K562 (cell line): ENCODE measurements around the gene CDRT4. TPM values are rescaled to one million over a fixed set of nuclear protein-coding genes. Genes with fewer than 3 reads are reported as not detected.
A peak's percentile ranks its signal among the peaks of the same experiment; 100 is the strongest.

Experiments used
- ARID1B ChIP-seq: fragments of 450-650 bp; IDR thresholded peaks from 2 replicates; pipeline ENCODE4 v1.6.1; 2016; ENCODE audit warnings: antibody characterized with exemption, mild to moderate bottlenecking, inconsistent platforms
- ASH1L ChIP-seq: fragments of 450-650 bp; IDR thresholded peaks from 2 replicates; pipeline ENCODE4 v1.6.1; 2018; ENCODE audit warnings: borderline replicate concordance, mild to moderate bottlenecking, low read depth; ENCODE audit not compliant: partially characterized antibody
- BRF1 ChIP-seq: IDR thresholded peaks from 3 replicates; pipeline ENCODE4 v1.6.1; 2011; ENCODE audit warnings: borderline replicate concordance, mild to moderate bottlenecking; ENCODE audit not compliant: insufficient read length; ENCODE audit errors: extremely low read depth
- CBX8 ChIP-seq: fragments of 200-600 bp; sonication (generic); IDR thresholded peaks from 2 replicates; pipeline ENCODE4 v1.6.1; 2012; ENCODE audit warnings: borderline replicate concordance, mixed run types, low read depth, mild to moderate bottlenecking, moderate library complexity, mixed read lengths, low read length, control low read depth, inconsistent platforms; ENCODE audit not compliant: poor library complexity, severe bottlenecking; ENCODE audit errors: extremely low read depth
- DNMT1 ChIP-seq: fragments of 450-650 bp; IDR thresholded peaks from 2 replicates; pipeline ENCODE4 v1.6.1; 2016; ENCODE audit warnings: antibody characterized with exemption, mild to moderate bottlenecking
- KLF10 ChIP-seq: fragments of 250-450 bp; sonication (Bioruptor Pico); IDR thresholded peaks from 2 replicates; pipeline ENCODE4 v1.6.1; 2021; ENCODE audit warnings: matching md5 sums
- MTA1 ChIP-seq: fragments of 450-650 bp; IDR thresholded peaks from 2 replicates; pipeline ENCODE4 v1.6.1; 2017; ENCODE audit warnings: borderline replicate concordance
- MTF1 ChIP-seq: fragments of 250-450 bp; sonication (Bioruptor Pico); IDR thresholded peaks from 2 replicates; pipeline ENCODE4 v1.9.0; 2021; ENCODE audit warnings: moderate library complexity, mild to moderate bottlenecking, inconsistent platforms, borderline replicate concordance
- PTBP1 ChIP-seq: fragments of 200-400 bp; formaldehyde crosslinking; IDR thresholded peaks from 2 replicates; pipeline ENCODE4 v1.6.1; 2017; ENCODE audit warnings: low read depth, low read length
- SIN3B ChIP-seq: fragments of 450-650 bp; IDR thresholded peaks from 2 replicates; pipeline ENCODE4 v1.6.1; 2017; ENCODE audit warnings: low read depth, mild to moderate bottlenecking, moderate library complexity
- SRF ChIP-seq, 2 experiments: fragments of 250-450, 450-650 bp in 1 of 2; sonication (Bioruptor Pico) in 1 of 2; sonication (generic) in 1 of 2; formaldehyde crosslinking; IDR thresholded peaks; 2 replicates each; pipeline versions ENCODE4 v1.5.0 to v1.5.1; 2020 to 2022; ENCODE audit warnings: mild to moderate bottlenecking in 1 of 2, missing genetic modification reagents in 1 of 2
- SUPT5H ChIP-seq: fragments of 450-650 bp; IDR thresholded peaks from 2 replicates; pipeline ENCODE4 v1.6.1; 2016
- ZNF584 ChIP-seq: fragments of 200-800 bp; sonication (Bioruptor generic); IDR thresholded peaks from 2 replicates; pipeline ENCODE4 v1.6.1; 2016; ENCODE audit warnings: low read depth, mild to moderate bottlenecking, missing genetic modification characterization, missing compliant biosample characterization
- ZSCAN32 ChIP-seq: fragments of 450-650 bp; formaldehyde crosslinking; IDR thresholded peaks from 2 replicates; pipeline ENCODE4 v1.4.0; 2020; ENCODE audit warnings: mild to moderate bottlenecking, moderate library complexity
- polyA plus RNA-seq, 8 experiments: library from polyadenylated mRNA; depleted of rRNA in 4 of 8; stranded (reverse) in 5 of 8; unstranded in 3 of 8; fragments of >200 nt; fragmentation: Nextera tagmentation in 2 of 8; fragmentation: Illumina TruSeq in 1 of 8; extraction: Ambion mirVana in 2 of 8; extraction: Trizol in 1 of 8; gene quantifications; 2 replicates each; pipeline versions ENCODE4 v1.2.1 to v1.2.3, GENCODE V29; 2011 to 2014; ENCODE audit warnings: inconsistent platforms in 1 of 8, missing spikeins in 1 of 8
- total RNA-seq, 7 experiments: library from RNA; depleted of rRNA in 6 of 7; stranded (reverse); fragments of >200 nt in 6 of 7; fragmentation: Illumina TruSeq in 2 of 7; extraction: Trizol in 2 of 7; gene quantifications; 2 replicates each; pipeline versions ENCODE4 v1.2.1 to v1.2.3, GENCODE V29; 2011 to 2021; ENCODE audit warnings: low replicate concordance in 1 of 7
- TF ChIP-seq, protein P1 (sequence below): fragments of 250-450 bp; sonication (Bioruptor Pico); IDR thresholded peaks from 2 replicates; pipeline ENCODE4 v1.9.0; 2021; ENCODE audit warnings: mild to moderate bottlenecking, inconsistent platforms
- TF ChIP-seq, protein P2 (sequence below): IDR thresholded peaks from 3 replicates; pipeline ENCODE4 v1.6.1; 2011; ENCODE audit warnings: borderline replicate concordance, mild to moderate bottlenecking; ENCODE audit not compliant: insufficient read length, insufficient read depth
- TF ChIP-seq, protein P3 (sequence below): fragments of 250-450 bp; sonication (Bioruptor Pico); IDR thresholded peaks from 2 replicates; pipeline ENCODE4 v1.5.1; 2021; ENCODE audit warnings: mild to moderate bottlenecking
- TF ChIP-seq, protein P4 (sequence below): fragments of 250-450 bp; sonication (Bioruptor Pico); IDR thresholded peaks from 2 replicates; pipeline ENCODE4 v1.8.0; 2021; ENCODE audit warnings: borderline replicate concordance, mild to moderate bottlenecking, moderate library complexity; ENCODE audit not compliant: poor library complexity, severe bottlenecking
- TF ChIP-seq, protein P5 (sequence below): sonication (generic); formaldehyde crosslinking; IDR thresholded peaks from 2 replicates; pipeline ENCODE4 v1.9.0; 2022; ENCODE audit warnings: mild to moderate bottlenecking, missing genetic modification reagents

Gene CDRT4
- total and polyA plus RNA-seq, 9 of the 15 experiments (the other 6 are each of a cell fraction or from before 2014, with no cell fraction given), result 1.7 to 6.4 (median 3.5) TPM

DNA sequence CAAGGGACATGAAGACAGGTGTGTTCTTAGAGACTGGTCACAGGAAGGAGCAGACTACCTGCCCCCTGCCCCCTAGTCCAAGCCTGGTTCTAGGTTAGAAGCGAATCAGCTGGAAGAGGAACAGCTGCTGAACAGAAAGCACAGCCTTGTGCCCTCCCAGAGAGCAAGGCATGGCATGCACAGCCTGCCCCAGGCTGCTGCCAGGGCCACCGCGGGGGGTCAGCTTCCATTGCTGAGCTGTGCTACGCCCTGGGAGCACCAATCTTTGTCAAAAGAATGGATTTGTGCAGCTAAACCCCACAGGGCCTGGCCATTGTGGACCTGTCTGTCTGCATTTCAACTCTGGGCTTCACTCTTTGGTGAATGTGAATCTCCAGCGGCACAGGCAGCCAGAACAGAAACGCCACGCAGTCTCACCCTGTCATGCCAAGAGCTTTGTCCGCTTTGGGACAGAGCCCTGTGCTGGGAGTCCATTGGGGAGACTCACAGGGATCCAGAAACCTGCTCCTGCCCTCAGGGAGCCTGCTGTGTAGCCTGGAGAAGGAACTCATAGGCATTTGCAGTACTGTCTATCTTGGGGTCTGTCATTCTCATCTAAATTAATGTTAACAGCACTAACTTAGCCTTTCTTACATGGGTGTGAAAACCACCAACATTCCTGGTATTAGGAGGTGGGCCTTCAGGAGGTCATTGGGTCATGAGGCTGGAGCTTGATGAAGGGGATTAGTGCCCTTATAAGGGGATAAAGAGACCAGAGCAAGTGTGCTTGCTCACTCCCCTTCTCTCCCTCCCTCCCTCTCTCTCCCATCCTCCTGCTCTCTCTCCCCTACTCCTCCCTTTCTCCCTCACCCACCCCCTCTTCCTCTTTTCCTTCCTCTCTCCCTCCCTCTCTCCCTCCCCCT lies 25.6 kb upstream of the CDRT4 start (continued):
- TF ChIP-seq, protein P1, sequence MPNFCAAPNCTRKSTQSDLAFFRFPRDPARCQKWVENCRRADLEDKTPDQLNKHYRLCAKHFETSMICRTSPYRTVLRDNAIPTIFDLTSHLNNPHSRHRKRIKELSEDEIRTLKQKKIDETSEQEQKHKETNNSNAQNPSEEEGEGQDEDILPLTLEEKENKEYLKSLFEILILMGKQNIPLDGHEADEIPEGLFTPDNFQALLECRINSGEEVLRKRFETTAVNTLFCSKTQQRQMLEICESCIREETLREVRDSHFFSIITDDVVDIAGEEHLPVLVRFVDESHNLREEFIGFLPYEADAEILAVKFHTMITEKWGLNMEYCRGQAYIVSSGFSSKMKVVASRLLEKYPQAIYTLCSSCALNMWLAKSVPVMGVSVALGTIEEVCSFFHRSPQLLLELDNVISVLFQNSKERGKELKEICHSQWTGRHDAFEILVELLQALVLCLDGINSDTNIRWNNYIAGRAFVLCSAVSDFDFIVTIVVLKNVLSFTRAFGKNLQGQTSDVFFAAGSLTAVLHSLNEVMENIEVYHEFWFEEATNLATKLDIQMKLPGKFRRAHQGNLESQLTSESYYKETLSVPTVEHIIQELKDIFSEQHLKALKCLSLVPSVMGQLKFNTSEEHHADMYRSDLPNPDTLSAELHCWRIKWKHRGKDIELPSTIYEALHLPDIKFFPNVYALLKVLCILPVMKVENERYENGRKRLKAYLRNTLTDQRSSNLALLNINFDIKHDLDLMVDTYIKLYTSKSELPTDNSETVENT (CRISPR knock-in tag), result no peak
- no peak for TF ChIP-seq ARID1B
- TF ChIP-seq KLF10 (CRISPR knock-in tag), result no peak
- TF ChIP-seq ASH1L, result no peak
- TF ChIP-seq, protein P2, sequence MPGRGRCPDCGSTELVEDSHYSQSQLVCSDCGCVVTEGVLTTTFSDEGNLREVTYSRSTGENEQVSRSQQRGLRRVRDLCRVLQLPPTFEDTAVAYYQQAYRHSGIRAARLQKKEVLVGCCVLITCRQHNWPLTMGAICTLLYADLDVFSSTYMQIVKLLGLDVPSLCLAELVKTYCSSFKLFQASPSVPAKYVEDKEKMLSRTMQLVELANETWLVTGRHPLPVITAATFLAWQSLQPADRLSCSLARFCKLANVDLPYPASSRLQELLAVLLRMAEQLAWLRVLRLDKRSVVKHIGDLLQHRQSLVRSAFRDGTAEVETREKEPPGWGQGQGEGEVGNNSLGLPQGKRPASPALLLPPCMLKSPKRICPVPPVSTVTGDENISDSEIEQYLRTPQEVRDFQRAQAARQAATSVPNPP, result no peak
- TF ChIP-seq CBX8, result no peak
- no peak for TF ChIP-seq SUPT5H
- TF ChIP-seq, protein P3, sequence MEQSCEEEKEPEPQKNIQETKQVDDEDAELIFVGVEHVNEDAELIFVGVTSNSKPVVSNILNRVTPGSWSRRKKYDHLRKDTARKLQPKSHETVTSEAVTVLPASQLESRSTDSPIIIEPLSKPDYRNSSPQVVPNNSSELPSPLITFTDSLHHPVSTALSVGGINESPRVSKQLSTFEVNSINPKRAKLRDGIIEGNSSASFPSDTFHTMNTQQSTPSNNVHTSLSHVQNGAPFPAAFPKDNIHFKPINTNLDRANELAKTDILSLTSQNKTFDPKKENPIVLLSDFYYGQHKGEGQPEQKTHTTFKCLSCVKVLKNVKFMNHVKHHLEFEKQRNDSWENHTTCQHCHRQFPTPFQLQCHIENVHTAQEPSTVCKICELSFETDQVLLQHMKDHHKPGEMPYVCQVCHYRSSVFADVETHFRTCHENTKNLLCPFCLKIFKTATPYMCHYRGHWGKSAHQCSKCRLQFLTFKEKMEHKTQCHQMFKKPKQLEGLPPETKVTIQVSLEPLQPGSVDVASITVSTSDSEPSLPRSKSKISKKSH (CRISPR knock-in tag), result no peak
- TF ChIP-seq BRF1, result no peak
- no peak for TF ChIP-seq DNMT1
- peak; percentile 49; the same call in 1 of the 2 replicates for TF ChIP-seq MTA1
- no peak for TF ChIP-seq ZSCAN32
- peak; percentile 56 to 93; a peak in 2 of 4 replicates for TF ChIP-seq SRF (CRISPR knock-in tag; IDR thresholded peaks at IDR 0.05)
- no peak for TF ChIP-seq SIN3B
- TF ChIP-seq, protein P4, sequence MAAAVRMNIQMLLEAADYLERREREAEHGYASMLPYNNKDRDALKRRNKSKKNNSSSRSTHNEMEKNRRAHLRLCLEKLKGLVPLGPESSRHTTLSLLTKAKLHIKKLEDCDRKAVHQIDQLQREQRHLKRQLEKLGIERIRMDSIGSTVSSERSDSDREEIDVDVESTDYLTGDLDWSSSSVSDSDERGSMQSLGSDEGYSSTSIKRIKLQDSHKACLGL (CRISPR knock-in tag), result no peak
- TF ChIP-seq PTBP1, result no peak
- TF ChIP-seq MTF1 (CRISPR knock-in tag), result no peak
- TF ChIP-seq ZNF584 (CRISPR knock-in tag), result no peak
- TF ChIP-seq, protein P5, sequence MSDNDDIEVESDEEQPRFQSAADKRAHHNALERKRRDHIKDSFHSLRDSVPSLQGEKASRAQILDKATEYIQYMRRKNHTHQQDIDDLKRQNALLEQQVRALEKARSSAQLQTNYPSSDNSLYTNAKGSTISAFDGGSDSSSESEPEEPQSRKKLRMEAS (CRISPR knock-in tag), result no peak
